ENCODE data around the gene SLAMF8.
A peak's percentile ranks its signal among the peaks of the same experiment; 100 is the strongest.

SLAMF8 gene

GRCh38 chr1:159862557-159862956 is 35.9 kb downstream of the SLAMF8 start, which contains the start of gene VSIG8:
VSIG8 (minus strand) TSS chr1:159862657; CDS start chr1:159862521, 136 bp downstream.
- DNase-seq: no peak
- intact Hi-C loops (cut with DNase I): no loop called here

GRCh38 chr1:159864262-159864661 is 37.6 kb downstream of the SLAMF8 start:
- intact Hi-C loops (cut with DNase I): no loop called here
- DNase-seq: no peak

- intact Hi-C loops (cut with DNase I): no loop called here
- DNase-seq: no peak
Measured at GRCh38 chr1:159866066-159866465, 39.4 kb downstream of the SLAMF8 start.

- no peak for DNase-seq
Measured at GRCh38 chr1:159866905-159867663, 40.4 kb downstream of the SLAMF8 start.

GRCh38 chr1:159867664-159868026 is 41.0 kb downstream of the SLAMF8 start:
- intact Hi-C loops (cut with DNase I): no loop called here
- DNase-seq: no peak

More at GRCh38 chr1:159866905-159867663, 40.4 kb downstream of the SLAMF8 start:
- intact Hi-C loops (cut with DNase I): no loop called here

GRCh38 chr1:159868766-159869165 is 42.1 kb downstream of the SLAMF8 start:
- no peak for DNase-seq
- intact Hi-C loops (cut with DNase I): no loop called here

- DNase-seq: no peak
- intact Hi-C loops (cut with DNase I): no loop called here
Measured at GRCh38 chr1:159869173-159869572, 42.5 kb downstream of the SLAMF8 start.

GRCh38 chr1:159869607-159870006 is 42.9 kb downstream of the SLAMF8 start:
- intact Hi-C loops (cut with DNase I): no loop called here
- DNase-seq: no peak

GRCh38 chr1:159870704-159871103 is 44.0 kb downstream of the SLAMF8 start:
- no peak for DNase-seq
- intact Hi-C loops (cut with DNase I): no loop called here

GRCh38 chr1:159872891-159873290 is 46.2 kb downstream of the SLAMF8 start:
- DNase-seq: no peak

GRCh38 chr1:159873530-159874143 is 47.0 kb downstream of the SLAMF8 start:
- DNase-seq: no peak
- intact Hi-C loops (cut with DNase I): no loop called here

More at GRCh38 chr1:159872891-159873290, 46.2 kb downstream of the SLAMF8 start:
- intact Hi-C loops (cut with DNase I): no loop called here

GRCh38 chr1:159877695-159878444 is 51.2 kb downstream of the SLAMF8 start:
- intact Hi-C loops (cut with DNase I): no loop called here
- DNase-seq: no peak

GRCh38 chr1:159879136-159879535 is 52.5 kb downstream of the SLAMF8 start:
- intact Hi-C loops (cut with DNase I): no loop called here
- peak in 1 of 42 donors; percentile 30 for DNase-seq

- DNase-seq: no peak
- intact Hi-C loops (cut with DNase I): no loop called here
Measured at GRCh38 chr1:159879977-159880376, 53.3 kb downstream of the SLAMF8 start.

GRCh38 chr1:159880430-159880829 is 53.8 kb downstream of the SLAMF8 start:
- no peak for DNase-seq
- intact Hi-C loops (cut with DNase I): no loop called here

GRCh38 chr1:159881622-159882526 is 55.2 kb downstream of the SLAMF8 start:
- DNase-seq: peak in 7 of 42 donors; percentile 11 to 51 (median 35)
- intact Hi-C loops (cut with DNase I): no loop called here

GRCh38 chr1:159882527-159882862 is 55.8 kb downstream of the SLAMF8 start:
- DNase-seq: no peak
- intact Hi-C loops (cut with DNase I): no loop called here

- intact Hi-C loops (cut with DNase I): no loop called here
- no peak for DNase-seq
Measured at GRCh38 chr1:159883134-159883533, 56.5 kb downstream of the SLAMF8 start.

GRCh38 chr1:159884296-159884695 is 57.6 kb downstream of the SLAMF8 start:
- DNase-seq: no peak
- intact Hi-C loops (cut with DNase I): no loop called here
